PFSK-1 (cell line): ENCODE measurements around the gene FOXP3.

Source experiments
- POLR2AphosphoS5 ChIP-seq: IDR thresholded peaks from 2 replicates; pipeline ENCODE4 v1.6.1; 2012; ENCODE audit warnings: low read depth, mild to moderate bottlenecking, control low read depth, low read length, moderate library complexity
- REST ChIP-seq, 2 experiments: IDR thresholded peaks; 2 replicates each; pipeline versions ENCODE4 v1.6.1 to v1.8.0; 2011 to 2012; ENCODE audit warnings: low read depth in 2 of 2, low read length in 2 of 2, control low read depth in 1 of 2, inconsistent platforms in 1 of 2, mild to moderate bottlenecking in 1 of 2, moderate library complexity in 1 of 2; ENCODE audit not compliant: insufficient read depth in 1 of 2
- SIN3A ChIP-seq: IDR thresholded peaks from 2 replicates; pipeline ENCODE4 v1.6.1; 2012; ENCODE audit warnings: mild to moderate bottlenecking, low read length, moderate library complexity, borderline replicate concordance; ENCODE audit not compliant: insufficient read depth
- TAF1 ChIP-seq: IDR thresholded peaks from 2 replicates; pipeline ENCODE4 v1.6.1; 2012; ENCODE audit warnings: low read length, control low read depth, borderline replicate concordance; ENCODE audit not compliant: insufficient read depth

- TF ChIP-seq POLR2AphosphoS5, result no peak
- no peak for TF ChIP-seq REST (IDR thresholded peaks at IDR 0.05; ENCODE audit: insufficient read depth in 1 of 2, low read depth in 2 of 2, low read length in 2 of 2)
- no peak for TF ChIP-seq TAF1
- no peak for TF ChIP-seq SIN3A
Measured at GRCh38 chrX:49205443-49205842, 59.1 kb downstream of the FOXP3 start.
